ENCODE results near the gene ZFHX3.

DNA sequence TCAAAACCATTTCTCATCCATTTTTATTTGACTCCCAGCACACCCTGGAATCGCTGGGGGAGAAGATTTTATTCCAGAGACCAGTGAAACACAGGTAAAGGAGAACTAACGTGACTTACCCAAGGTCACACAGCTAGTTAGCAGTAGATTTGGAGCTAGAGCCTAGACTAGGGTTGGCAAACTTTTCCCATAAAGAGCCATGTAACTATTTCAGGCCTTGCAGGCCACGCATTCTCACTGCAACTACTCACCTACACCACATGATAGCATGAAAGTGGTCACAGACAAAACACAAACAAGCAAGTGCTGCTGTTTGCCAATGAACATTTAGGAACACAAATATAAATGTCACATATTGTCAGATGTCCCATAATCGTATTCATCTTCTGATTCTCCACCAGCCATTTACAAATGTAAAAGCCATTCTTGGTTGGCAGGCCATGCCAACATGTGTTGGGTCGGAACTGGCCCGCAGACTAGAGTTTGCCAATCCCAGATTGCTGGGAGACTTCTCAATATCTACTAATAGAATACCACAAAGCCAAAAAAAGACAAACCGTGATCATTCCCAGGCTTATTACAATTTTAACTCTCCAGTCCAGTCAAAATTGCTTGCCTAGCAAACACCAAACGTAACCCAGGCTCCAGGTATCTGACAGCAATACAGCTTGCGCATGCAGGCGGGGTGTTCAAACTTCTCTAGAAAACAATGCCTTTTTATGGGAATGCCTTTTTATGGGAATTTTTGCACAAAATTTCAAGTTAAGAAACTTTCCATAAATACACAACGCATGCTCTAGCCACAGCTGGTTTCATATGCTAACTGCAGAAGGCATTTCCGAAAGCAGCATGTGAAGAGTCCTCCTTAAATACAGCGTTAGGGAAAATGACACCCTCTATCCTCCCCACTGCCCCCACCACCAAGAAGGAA is 20.9 kb downstream of the ZFHX3 start:
- TF ChIP-seq, protein P1, sequence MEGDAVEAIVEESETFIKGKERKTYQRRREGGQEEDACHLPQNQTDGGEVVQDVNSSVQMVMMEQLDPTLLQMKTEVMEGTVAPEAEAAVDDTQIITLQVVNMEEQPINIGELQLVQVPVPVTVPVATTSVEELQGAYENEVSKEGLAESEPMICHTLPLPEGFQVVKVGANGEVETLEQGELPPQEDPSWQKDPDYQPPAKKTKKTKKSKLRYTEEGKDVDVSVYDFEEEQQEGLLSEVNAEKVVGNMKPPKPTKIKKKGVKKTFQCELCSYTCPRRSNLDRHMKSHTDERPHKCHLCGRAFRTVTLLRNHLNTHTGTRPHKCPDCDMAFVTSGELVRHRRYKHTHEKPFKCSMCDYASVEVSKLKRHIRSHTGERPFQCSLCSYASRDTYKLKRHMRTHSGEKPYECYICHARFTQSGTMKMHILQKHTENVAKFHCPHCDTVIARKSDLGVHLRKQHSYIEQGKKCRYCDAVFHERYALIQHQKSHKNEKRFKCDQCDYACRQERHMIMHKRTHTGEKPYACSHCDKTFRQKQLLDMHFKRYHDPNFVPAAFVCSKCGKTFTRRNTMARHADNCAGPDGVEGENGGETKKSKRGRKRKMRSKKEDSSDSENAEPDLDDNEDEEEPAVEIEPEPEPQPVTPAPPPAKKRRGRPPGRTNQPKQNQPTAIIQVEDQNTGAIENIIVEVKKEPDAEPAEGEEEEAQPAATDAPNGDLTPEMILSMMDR (IDR thresholded peaks at IDR 0.05), result no peak
- TF ChIP-seq POLR2A (IDR thresholded peaks at IDR 0.05), result no peak

Measured in right lobe of liver (tissue), 4 donors.